B cell (primary cell): ENCODE measurements around the gene TRMT2B. TPM values are rescaled to one million over a fixed set of nuclear protein-coding genes. Genes with fewer than 3 reads are reported as not detected.

Experiments
- ATAC-seq: fragments of 200-7000 bp; cut with Tn5 transposase; one replicate; pipeline ENCODE4 v1.10.0; 2021; ENCODE audit warnings: low read depth, mild to moderate bottlenecking, moderate number of reproducible peaks, moderate library complexity
- CTCF ChIA-PET: fragments of 350-600 bp; sonication (Branson Sonifier 250); formaldehyde crosslinking; loops from one replicate; lab custom pipeline; 2021; ENCODE audit warnings: antibody characterized with exemption, inconsistent platforms; lab: Charles Lee
- POLR2A ChIA-PET: fragments of 350-600 bp; sonication (Branson Sonifier 250); formaldehyde crosslinking; loops from one replicate; lab custom pipeline; 2021; ENCODE audit warnings: antibody characterized with exemption; lab: Charles Lee
- DNase-seq: peaks from one replicate; pipeline ENCODE4 v3.0.0; 2013
- H2AFZ ChIP-seq: 2 replicates; pipeline ENCODE4 v1.6.1; 2012; ENCODE audit warnings: mild to moderate bottlenecking, low read depth, low read length; ENCODE audit not compliant: insufficient read depth, poor library complexity, severe bottlenecking
- H3K27ac ChIP-seq, 2 donors: 1 replicate in 1 of 2; 2 replicates in 1 of 2; pipeline ENCODE4 v1.5.1; 2012 to 2013; ENCODE audit warnings: low read length in 2 of 2, mild to moderate bottlenecking in 2 of 2, moderate library complexity in 1 of 2
- H3K27me3 ChIP-seq, 4 experiments: fragments of 200-600 bp in 1 of 4; sonication (generic) in 1 of 4; replicated peaks in 1 of 4; 1 replicate in 2 of 4; 2 replicates in 2 of 4; pipeline versions ENCODE4 v1.6.1 to v1.7.0; 2013 to 2016; ENCODE audit warnings: low read length in 3 of 4, mild to moderate bottlenecking in 2 of 4, mixed read lengths in 1 of 4, moderate library complexity in 1 of 4; ENCODE audit not compliant: insufficient read depth in 4 of 4, control insufficient read depth in 3 of 4; ENCODE audit errors: control extremely low read depth in 1 of 4
- H3K36me3 ChIP-seq, 2 experiments: replicated peaks in 1 of 2; 1 replicate in 1 of 2; 2 replicates in 1 of 2; pipeline versions ENCODE4 v1.6.1 to v1.7.1; 2013; ENCODE audit warnings: low read length in 1 of 2; ENCODE audit not compliant: insufficient read depth in 2 of 2, control insufficient read depth in 1 of 2; ENCODE audit errors: control extremely low read depth in 1 of 2, extremely low read depth in 1 of 2
- H3K4me1 ChIP-seq, 2 donors: fragments of 200-600 bp in 1 of 2; sonication (generic) in 1 of 2; 1 replicate in 1 of 2; 2 replicates in 1 of 2; pipeline versions ENCODE4 v1.5.1 to v1.6.1; 2013 to 2017; ENCODE audit warnings: low read length in 2 of 2; ENCODE audit not compliant: control insufficient read depth in 2 of 2, insufficient read depth in 2 of 2
- H3K4me2 ChIP-seq: replicated peaks from 2 replicates; pipeline ENCODE3; 2012; ENCODE audit warnings: mild to moderate bottlenecking, low read depth, low read length; ENCODE audit not compliant: poor library complexity, severe bottlenecking
- H3K4me3 ChIP-seq, 5 experiments: fragments of 200-600 bp in 1 of 5; sonication (generic) in 1 of 5; 1 replicate in 3 of 5; 2 replicates in 2 of 5; pipeline versions ENCODE4 v1.5.1 to v1.7.0; 2011 to 2016; ENCODE audit warnings: low read length in 4 of 5, mild to moderate bottlenecking in 4 of 5, low read depth in 2 of 5, control low read depth in 1 of 5, moderate library complexity in 1 of 5; ENCODE audit not compliant: insufficient read depth in 1 of 5; ENCODE audit errors: control extremely low read depth in 1 of 5, extremely low read depth in 1 of 5
- H3K79me2 ChIP-seq: fragments of 200-600 bp; sonication (generic); one replicate; pipeline ENCODE4 v1.6.0; 2016; ENCODE audit warnings: low read length; ENCODE audit not compliant: control insufficient read depth, insufficient read depth
- H3K9ac ChIP-seq: fragments of 200-600 bp; sonication (generic); 2 replicates; pipeline ENCODE4 v1.6.1; 2017; ENCODE audit warnings: mild to moderate bottlenecking, low read length, moderate library complexity
- H3K9me3 ChIP-seq, 3 donors: one replicate each; pipeline versions ENCODE4 v1.6.1 to v1.7.1; 2013; ENCODE audit warnings: low read length in 2 of 3; ENCODE audit not compliant: control insufficient read depth in 2 of 3, insufficient read depth in 1 of 3; ENCODE audit errors: control extremely low read depth in 1 of 3
- H4K20me1 ChIP-seq: 2 replicates; pipeline ENCODE4 v1.6.0; 2012; ENCODE audit warnings: mild to moderate bottlenecking, low read length; ENCODE audit not compliant: insufficient read depth, control insufficient read depth, poor library complexity, severe bottlenecking
- H3K27ac Mint-ChIP-seq: one replicate; pipeline ENCODE4 v1.8.0; 2021; ENCODE audit warnings: mixed read lengths
- H3K27me3 Mint-ChIP-seq: one replicate; pipeline ENCODE4 v1.8.0; 2021; ENCODE audit warnings: mixed read lengths
- H3K4me1 Mint-ChIP-seq: one replicate; pipeline ENCODE4 v1.8.0; 2021; ENCODE audit warnings: mixed read lengths
- H3K4me3 Mint-ChIP-seq: one replicate; pipeline ENCODE4 v1.8.0; 2021; ENCODE audit warnings: mixed read lengths
- H3K9me3 Mint-ChIP-seq: one replicate; pipeline ENCODE4 v1.8.0; 2022; ENCODE audit warnings: mixed read lengths; ENCODE audit not compliant: insufficient read depth
- CTCF ChIP-seq: fragments of 200-600 bp; IDR thresholded peaks from one replicate; pipeline ENCODE4 v1.8.0; 2022; ENCODE audit warnings: antibody characterized with exemption, mild to moderate bottlenecking
- EZH2 ChIP-seq: IDR thresholded peaks from 2 replicates; pipeline ENCODE4 v1.6.1; 2012; ENCODE audit warnings: borderline replicate concordance, low read depth, mild to moderate bottlenecking, moderate library complexity, low read length; ENCODE audit not compliant: insufficient read depth, poor library complexity, severe bottlenecking
- WGBS: methylation state at CpG from one replicate; pipeline ENCODE4 v1.1.5; 2013; ENCODE audit warnings: missing lambda C conversion rate; ENCODE audit not compliant: insufficient coverage; 5-methylcytosine and 5-hydroxymethylcytosine counted together
- intact Hi-C: fragments of 100-400 bp; cut with micrococcal nuclease; formaldehyde crosslinking; loops from one replicate; pipeline ENCODE4 v1.10.0; 2022
- polyA plus RNA-seq: library from polyadenylated mRNA; depleted of rRNA; stranded (reverse); fragments of >200 nt; gene quantifications from 2 replicates; pipeline ENCODE4 v1.2.3, GENCODE V29; 2012
- total RNA-seq, 2 donors: library from RNA; stranded (reverse); fragments of 120-200 nt in 1 of 2; gene quantifications; 1 replicate in 1 of 2; 2 replicates in 1 of 2; pipeline versions ENCODE4 v1.2.3 to v1.2.4, GENCODE V29; 2013 to 2022

TRMT2B gene
- total and polyA plus RNA-seq, 2 donors (not counting 1 experiment from before 2014, with no cell fraction given): 30.9 to 51.2 TPM

DNA sequence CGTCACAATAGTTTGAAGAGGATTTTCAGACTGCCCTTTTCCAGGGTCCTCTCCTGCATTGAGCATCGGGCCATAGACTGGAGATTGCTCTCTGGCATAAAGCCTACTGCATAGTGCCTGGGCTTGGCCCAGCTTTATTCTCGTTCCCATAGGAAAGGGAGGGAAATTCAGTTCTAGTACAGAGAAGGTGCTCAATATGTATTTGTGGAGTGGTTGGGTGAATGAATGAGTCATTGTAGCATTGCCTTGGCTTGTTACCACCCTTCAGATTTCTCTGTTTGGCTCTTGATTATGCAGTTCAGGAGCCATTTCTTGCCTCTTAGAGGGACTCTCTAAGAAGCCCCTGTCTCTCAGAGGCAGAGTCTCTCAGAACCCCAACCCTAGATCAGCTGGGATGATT, 29.3 kb upstream of the TRMT2B start:
- H3K9ac ChIP-seq: no peak overlapping the region
- peaks cover 0 to 18% (median 0%) of the 10 kb centered on the region in 4 experiments for H3K27me3 ChIP-seq
- WGBS: 100% methylated on average over 1 of the region's 3 CpGs
- CTCF ChIA-PET: no interaction called here
- H3K27ac Mint-ChIP-seq: no peak overlapping the region
- H3K4me1 ChIP-seq: no peaks in the 10 kb centered on the region
- ATAC-seq (no peak), DNase-seq (no peak)
- no peaks in the 10 kb centered on the region for H3K36me3 ChIP-seq
- no peak overlapping the region for H3K4me3 ChIP-seq
- H3K9me3 ChIP-seq: no peaks in the 10 kb centered on the region
- no peak overlapping the region for H3K27ac ChIP-seq
- intact Hi-C loops: no loop called here
- H3K27me3 Mint-ChIP-seq: peaks cover 26% of the 10 kb centered on the region
- no peak for TF ChIP-seq EZH2
- TF ChIP-seq CTCF: no peak
- H3K9me3 Mint-ChIP-seq: no peaks in the 10 kb centered on the region
- H3K4me2 ChIP-seq: no peak overlapping the region
- no peak overlapping the region for H3K4me3 Mint-ChIP-seq
- no peaks in the 10 kb centered on the region for H4K20me1 ChIP-seq
- POLR2A ChIA-PET: no interaction called here
- H3K79me2 ChIP-seq: no peaks in the 10 kb centered on the region
- H2AFZ ChIP-seq: no peak overlapping the region
- H3K4me1 Mint-ChIP-seq: peaks cover 7% of the 10 kb centered on the region

DNA sequence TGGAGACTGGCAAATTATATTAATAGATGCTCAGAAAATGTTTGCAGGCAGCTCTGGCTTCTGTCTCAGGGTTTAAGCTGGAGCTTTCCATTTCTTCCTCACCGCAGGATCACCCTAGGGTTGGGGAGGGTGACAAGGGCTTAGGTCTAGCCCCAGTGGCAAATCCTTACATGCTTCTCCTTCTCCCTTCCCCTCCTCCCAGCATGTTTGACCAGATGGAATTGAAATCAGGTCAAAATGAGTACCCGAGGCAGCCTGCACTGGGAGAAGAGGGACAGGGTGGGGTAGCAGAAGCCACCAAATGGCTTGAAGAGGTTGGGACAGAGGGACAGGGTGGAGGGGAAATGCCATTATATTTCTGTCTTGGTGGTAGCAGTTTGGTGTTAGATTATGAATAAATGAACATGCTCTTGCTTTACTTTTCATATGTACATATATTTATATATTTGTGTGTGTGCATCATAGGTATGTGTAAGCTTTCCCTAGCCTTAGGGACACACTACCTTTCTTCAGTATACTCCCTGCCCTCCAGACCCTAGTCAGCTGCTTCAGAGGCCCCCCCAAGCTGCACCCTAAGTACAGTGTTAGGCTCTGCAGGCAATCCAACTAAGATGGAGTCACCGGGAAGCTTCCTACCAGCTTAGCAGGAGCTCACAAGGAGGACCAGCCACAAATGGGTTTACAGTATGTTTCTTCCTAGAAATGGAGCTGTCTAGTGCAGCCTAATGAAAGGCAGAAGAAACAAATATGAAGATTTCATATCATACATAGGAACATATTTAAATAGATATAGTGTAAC, 28.6 kb upstream of the TRMT2B start:
- Mint-ChIP-seq H3K9me3 (no peaks in the 10 kb centered on the region), H3K27ac (no peak overlapping the region), H3K4me3 (no peak overlapping the region), H3K27me3 (peaks cover 26% of the 10 kb centered on the region), H3K4me1 (peaks cover 7% of the 10 kb centered on the region)
- H3K9me3 ChIP-seq: no peaks in the 10 kb centered on the region
- intact Hi-C loops: no loop called here
- no peak overlapping the region for H3K27ac ChIP-seq
- H3K9ac ChIP-seq: no peak overlapping the region
- H3K79me2 ChIP-seq: no peaks in the 10 kb centered on the region
- H3K4me3 ChIP-seq: no peak overlapping the region
- TF ChIP-seq EZH2 (no peak), CTCF (no peak)
- ATAC-seq: no peak
- no peaks in the 10 kb centered on the region for H4K20me1 ChIP-seq
- no peaks in the 10 kb centered on the region for H3K36me3 ChIP-seq
- ChIA-PET CTCF (no interaction called here), POLR2A (no interaction called here)
- no CpG with 5 or more reads among the region's 3 CpGs for WGBS
- DNase-seq: no peak
- peaks cover 0 to 18% (median 0%) of the 10 kb centered on the region in 4 experiments for H3K27me3 ChIP-seq
- H3K4me2 ChIP-seq: no peak overlapping the region
- H3K4me1 ChIP-seq: no peaks in the 10 kb centered on the region
- no peak overlapping the region for H2AFZ ChIP-seq
